Keratinocyte (primary cell): ENCODE measurements around the gene ACSL3. TPM values are rescaled to one million over a fixed set of nuclear protein-coding genes. Genes with fewer than 3 reads are reported as not detected.

Experiments
- DNase-seq: peaks from one replicate; pipeline ENCODE4 v3.0.0-alpha.2; 2011; ENCODE audit warnings: low read depth, missing footprints, low spot score
- FAIRE-seq: peaks from 2 replicates; lab custom pipeline; 2011; peaks lifted over from hg19 to GRCh38; lab: Jason Lieb, UNC
- H2AFZ ChIP-seq: 2 replicates; pipeline ENCODE4 v1.6.0; 2012; ENCODE audit warnings: low read length, control low read depth, inconsistent platforms; ENCODE audit not compliant: control insufficient read depth
- H3K27ac ChIP-seq: 2 replicates; pipeline ENCODE4 v1.5.1; 2011; ENCODE audit warnings: low read length; ENCODE audit not compliant: control insufficient read depth, insufficient read depth
- H3K27me3 ChIP-seq: 3 replicates; pipeline ENCODE4 v1.6.0; 2011; ENCODE audit warnings: low read length; ENCODE audit not compliant: control insufficient read depth, insufficient read depth; ENCODE audit errors: extremely low read depth
- H3K36me3 ChIP-seq, 2 experiments: 2 replicates in 1 of 2; 3 replicates in 1 of 2; pipeline ENCODE4 v1.5.1; 2011; ENCODE audit warnings: low read length in 2 of 2, mild to moderate bottlenecking in 1 of 2; ENCODE audit not compliant: control insufficient read depth in 2 of 2, insufficient read depth in 2 of 2; ENCODE audit errors: extremely low read depth in 1 of 2
- H3K4me1 ChIP-seq: 3 replicates; pipeline ENCODE4 v1.5.1; 2011; ENCODE audit warnings: low read length; ENCODE audit not compliant: control insufficient read depth, insufficient read depth; ENCODE audit errors: extremely low read depth
- H3K4me2 ChIP-seq: 3 replicates; pipeline ENCODE4 v1.6.0; 2011; ENCODE audit warnings: low read depth, low read length; ENCODE audit not compliant: control insufficient read depth, insufficient read depth; ENCODE audit errors: extremely low read depth
- H3K4me3 ChIP-seq, 3 experiments: fragments of 200-600 bp in 1 of 3; sonication (generic) in 1 of 3; 2 replicates in 2 of 3; 3 replicates in 1 of 3; pipeline ENCODE4 v1.5.1; 2011 to 2016; ENCODE audit warnings: low read length in 3 of 3, mild to moderate bottlenecking in 3 of 3, control low read depth in 2 of 3, inconsistent platforms in 1 of 3, low read depth in 1 of 3, mixed read lengths in 1 of 3, mixed run types in 1 of 3, moderate library complexity in 1 of 3; ENCODE audit not compliant: control insufficient read depth in 2 of 3, insufficient read depth in 2 of 3; ENCODE audit errors: extremely low read depth in 1 of 3
- H3K79me2 ChIP-seq: 2 replicates; pipeline ENCODE4 v1.6.0; 2012; ENCODE audit warnings: low read length; ENCODE audit not compliant: control insufficient read depth, insufficient read depth
- H3K9ac ChIP-seq: 3 replicates; pipeline ENCODE4 v1.6.0; 2011; ENCODE audit warnings: low read length; ENCODE audit not compliant: control insufficient read depth, insufficient read depth; ENCODE audit errors: extremely low read depth
- H3K9me1 ChIP-seq: 3 replicates; pipeline ENCODE4 v1.6.0; 2011; ENCODE audit warnings: low read length; ENCODE audit not compliant: control insufficient read depth, insufficient read depth; ENCODE audit errors: extremely low read depth
- H3K9me3 ChIP-seq: 2 replicates; pipeline ENCODE4 v1.5.1; 2012; ENCODE audit warnings: low read depth, low read length; ENCODE audit not compliant: control insufficient read depth
- H4K20me1 ChIP-seq: 3 replicates; pipeline ENCODE4 v1.6.0; 2011; ENCODE audit warnings: low read length; ENCODE audit not compliant: control insufficient read depth, insufficient read depth; ENCODE audit errors: extremely low read depth
- CTCF ChIP-seq, 3 experiments: IDR thresholded peaks in 1 of 3; conservative IDR thresholded peaks in 1 of 3; optimal IDR thresholded peaks in 1 of 3; 2 replicates in 2 of 3; 3 replicates in 1 of 3; pipeline versions ENCODE3 to v1.5.1; 2011; ENCODE audit warnings: low read length in 3 of 3, mild to moderate bottlenecking in 3 of 3, moderate library complexity in 2 of 3, control low read depth in 1 of 3, inconsistent platforms in 1 of 3; ENCODE audit not compliant: insufficient read depth in 2 of 3; ENCODE audit errors: extremely low read depth in 1 of 3
- EZH2 ChIP-seq: IDR thresholded peaks from one replicate; pipeline ENCODE4 v1.6.1; 2012; ENCODE audit warnings: inconsistent platforms, mild to moderate bottlenecking, low read length, moderate library complexity
- dilution Hi-C: fragments of 300-500 bp; cut with MboI; formaldehyde crosslinking; loops from one replicate; pipeline ENCODE4 v1.7.0; 2020; ENCODE audit warnings: low sequenced_read_pairs; ENCODE audit not compliant: extremely low pct_ligation_motif_present
- polyA plus RNA-seq, 5 experiments: library from polyadenylated mRNA; depleted of rRNA in 3 of 5; stranded (reverse) in 3 of 5; stranded (forward) in 1 of 5; unstranded in 1 of 5; fragments of >200 nt; gene quantifications; 1 replicate in 1 of 5; 2 replicates in 3 of 5; 3 replicates in 1 of 5; pipeline versions ENCODE4 v1.2.1 to v1.2.3, GENCODE V29; 2011 to 2012; ENCODE audit warnings: missing spikeins in 2 of 5, low read depth in 1 of 5, low replicate concordance in 1 of 5

The ACSL3 gene
- polyA plus RNA-seq, 1 donor (not counting 4 experiments of a cell fraction or from before 2014, with no cell fraction given): 197 TPM

GRCh38 chr2:222869252-222869560 lies 8.4 kb downstream of the ACSL3 start:
- Histone ChIP-seq H4K20me1 (peaks cover 53% of the 10 kb centered on the region), H3K4me3 (no peak overlapping the region), H3K9me3 (no peaks in the 10 kb centered on the region), H3K9me1 (peaks cover 5% of the 10 kb centered on the region), H3K79me2 (peaks cover 97% of the 10 kb centered on the region), H3K27ac (no peak overlapping the region), H3K9ac (no peak overlapping the region), H3K27me3 (no peaks in the 10 kb centered on the region), H3K36me3 (peaks cover 0 to 4% of the 10 kb centered on the region in 2 experiments), H3K4me2 (no peak overlapping the region), H2AFZ (no peak overlapping the region), H3K4me1 (peaks cover 6% of the 10 kb centered on the region)
- FAIRE-seq: no peak
- dilution Hi-C loops: no loop called here
- no peak for TF ChIP-seq CTCF (optimal IDR thresholded peaks at IDR 0.05 in 1 of 3, IDR thresholded peaks at IDR 0.05 in 1 of 3, conservative IDR thresholded peaks at IDR 0.05 in 1 of 3; ENCODE audit: extremely low read depth in 1 of 3, insufficient read depth in 2 of 3, low read length in 3 of 3)
- TF ChIP-seq EZH2: no peak
- no peak for DNase-seq

GRCh38 chr2:222871291-222871690 lies 10.5 kb downstream of the ACSL3 start:
- H3K79me2 ChIP-seq: peaks cover 96% of the 10 kb centered on the region
- no peaks in the 10 kb centered on the region for H3K9me3 ChIP-seq
- no peaks in the 10 kb centered on the region for H3K27me3 ChIP-seq
- peaks cover 42% of the 10 kb centered on the region for H4K20me1 ChIP-seq
- H3K4me3 ChIP-seq: no peak overlapping the region
- no peak overlapping the region for H2AFZ ChIP-seq
- no peaks in the 10 kb centered on the region for H3K4me1 ChIP-seq
- H3K27ac ChIP-seq: no peak overlapping the region
- H3K36me3 ChIP-seq: no peaks in the 10 kb centered on the region
- H3K4me2 ChIP-seq: no peak overlapping the region
- no peaks in the 10 kb centered on the region for H3K9me1 ChIP-seq
- DNase-seq (no peak), FAIRE-seq (no peak)
- dilution Hi-C loops: no loop called here
- no peak overlapping the region for H3K9ac ChIP-seq
- TF ChIP-seq CTCF (optimal IDR thresholded peaks at IDR 0.05 in 1 of 3, IDR thresholded peaks at IDR 0.05 in 1 of 3, conservative IDR thresholded peaks at IDR 0.05 in 1 of 3; ENCODE audit: extremely low read depth in 1 of 3, insufficient read depth in 2 of 3, low read length in 3 of 3) (no peak), EZH2 (no peak)
